Endothelial cell of umbilical vein (primary cell): ENCODE results near the gene MYO19. TPM values are rescaled to one million over a fixed set of nuclear protein-coding genes. Genes with fewer than 3 reads are reported as not detected.
"Not testable (repeated sequence)": the region's sequence is repeated elsewhere in the genome, so short reads cannot be mapped to it uniquely, and the experiment has no call there.

ENCODE experiments used
- BruUV-seq: library from RNA; stranded (reverse); fragments of 400-500 nt; replicated peaks from 2 replicates; lab custom pipeline; 2021; lab: Mats Ljungman, UMichigan
- CTCF ChIA-PET: fragments of 300-600, 350-600 bp; sonication (Branson Sonifier 250); formaldehyde crosslinking; loops from one replicate; lab custom pipeline; 2021; ENCODE audit warnings: antibody characterized with exemption, inconsistent platforms; lab: Charles Lee
- POLR2A ChIA-PET: fragments of 300-600, 350-600 bp; sonication (Branson Sonifier 250); formaldehyde crosslinking; loops from one replicate; lab custom pipeline; 2021; ENCODE audit warnings: antibody characterized with exemption, inconsistent platforms; lab: Charles Lee
- DNase-seq: peaks from one replicate; pipeline ENCODE4 v3.0.0-alpha.2; 2011; ENCODE audit warnings: low read depth, low spot score
- FAIRE-seq: peaks from 2 replicates; lab custom pipeline; 2011; peaks lifted over from hg19 to GRCh38; lab: Jason Lieb, UNC
- H2AFZ ChIP-seq: 2 replicates; pipeline ENCODE4 v1.6.0; 2012; ENCODE audit warnings: low read depth, low read length, control low read depth, inconsistent platforms
- H3K27ac ChIP-seq: 2 replicates; pipeline ENCODE4 v1.5.1; 2011; ENCODE audit warnings: low read depth, mild to moderate bottlenecking, control low read depth, low read length, moderate library complexity; ENCODE audit not compliant: insufficient read depth
- H3K27me3 ChIP-seq, 2 experiments: 2 replicates each; pipeline versions ENCODE4 v1.6.0 to v1.6.1; 2011; ENCODE audit warnings: low read length in 2 of 2, mixed read lengths in 1 of 2; ENCODE audit not compliant: control insufficient read depth in 2 of 2, insufficient read depth in 2 of 2
- H3K36me3 ChIP-seq, 2 experiments: 2 replicates in 1 of 2; 3 replicates in 1 of 2; pipeline ENCODE4 v1.5.1; 2011; ENCODE audit warnings: low read length in 2 of 2, mild to moderate bottlenecking in 1 of 2, moderate library complexity in 1 of 2; ENCODE audit not compliant: control insufficient read depth in 2 of 2, insufficient read depth in 2 of 2; ENCODE audit errors: extremely low read depth in 1 of 2
- H3K4me1 ChIP-seq: 3 replicates; pipeline ENCODE4 v1.5.1; 2011; ENCODE audit warnings: mild to moderate bottlenecking, low read length; ENCODE audit not compliant: control insufficient read depth, insufficient read depth; ENCODE audit errors: extremely low read depth
- H3K4me2 ChIP-seq: 2 replicates; pipeline ENCODE4 v1.6.1; 2011; ENCODE audit warnings: low read length, control low read depth, mixed read lengths; ENCODE audit not compliant: insufficient read depth
- H3K4me3 ChIP-seq, 3 experiments: fragments of 200-600 bp in 1 of 3; sonication (generic), shearing (Covaris generic) in 1 of 3; replicated peaks in 1 of 3; 2 replicates each; pipeline ENCODE4 v1.5.1; 2011 to 2016; ENCODE audit warnings: control low read depth in 3 of 3, low read length in 3 of 3, mild to moderate bottlenecking in 2 of 3, inconsistent platforms in 1 of 3, low read depth in 1 of 3, moderate library complexity in 1 of 3; ENCODE audit not compliant: insufficient read depth in 1 of 3
- H3K79me2 ChIP-seq: 2 replicates; pipeline ENCODE4 v1.6.0; 2012; ENCODE audit warnings: low read length, inconsistent platforms; ENCODE audit not compliant: control insufficient read depth, insufficient read depth
- H3K9ac ChIP-seq: replicated peaks from 2 replicates; pipeline ENCODE3; 2011; ENCODE audit warnings: low read length, control low read depth; ENCODE audit not compliant: insufficient read depth; ENCODE audit errors: extremely low read depth
- H3K9me1 ChIP-seq: replicated peaks from 3 replicates; pipeline ENCODE4 v1.6.0; 2011; ENCODE audit warnings: mild to moderate bottlenecking, low read length; ENCODE audit not compliant: control insufficient read depth, insufficient read depth; ENCODE audit errors: extremely low read depth
- H3K9me3 ChIP-seq: replicated peaks from 2 replicates; pipeline ENCODE4 v1.5.1; 2012; ENCODE audit warnings: low read length, inconsistent platforms; ENCODE audit not compliant: control insufficient read depth, insufficient read depth
- H4K20me1 ChIP-seq: replicated peaks from 2 replicates; pipeline ENCODE3; 2011; ENCODE audit warnings: mild to moderate bottlenecking, low read length; ENCODE audit not compliant: control insufficient read depth, insufficient read depth; ENCODE audit errors: extremely low read depth
- EZH2 ChIP-seq: IDR thresholded peaks from 2 replicates; pipeline ENCODE4 v1.6.1; 2012; ENCODE audit warnings: borderline replicate concordance, low read depth, mild to moderate bottlenecking, moderate library complexity, low read length, inconsistent platforms; ENCODE audit not compliant: severe bottlenecking
- FOS ChIP-seq: IDR thresholded peaks from 2 replicates; pipeline ENCODE4 v1.6.1; 2011; ENCODE audit warnings: mild to moderate bottlenecking, low read length, moderate library complexity, borderline replicate concordance; ENCODE audit not compliant: insufficient read depth
- GATA2 ChIP-seq: IDR thresholded peaks from 2 replicates; pipeline ENCODE4 v1.7.0; 2011; ENCODE audit warnings: low read depth, mild to moderate bottlenecking, moderate library complexity, mixed read lengths, low read length; ENCODE audit not compliant: insufficient read length, insufficient read depth
- JUN ChIP-seq: IDR thresholded peaks from 2 replicates; pipeline ENCODE4 v1.6.1; 2011; ENCODE audit warnings: borderline replicate concordance, low read depth; ENCODE audit not compliant: insufficient read length, insufficient read depth
- MAX ChIP-seq: IDR thresholded peaks from 2 replicates; pipeline ENCODE4 v1.6.1; 2011; ENCODE audit not compliant: insufficient read depth, insufficient read length
- MYC ChIP-seq: IDR thresholded peaks from one replicate; pipeline ENCODE4 v1.6.1; 2011; ENCODE audit warnings: mild to moderate bottlenecking, low read depth, low read length
- POLR2A ChIP-seq: IDR thresholded peaks from 2 replicates; pipeline ENCODE4 v1.6.1; 2012; ENCODE audit warnings: low read depth, mild to moderate bottlenecking, control low read depth, low read length
- POLR2AphosphoS5 ChIP-seq: IDR thresholded peaks from 2 replicates; pipeline ENCODE4 v1.6.1; 2012; ENCODE audit warnings: low read depth, mild to moderate bottlenecking, control low read depth, low read length, moderate library complexity; ENCODE audit not compliant: insufficient read depth
- dilution Hi-C: fragments of 300-500 bp; cut with MboI; formaldehyde crosslinking; loops from one replicate; pipeline ENCODE4 v1.15.0; 2019; ENCODE audit warnings: low sequenced_read_pairs; ENCODE audit not compliant: extremely low pct_ligation_motif_present
- intact Hi-C: fragments of 100-400 bp; cut with micrococcal nuclease; formaldehyde crosslinking; loops from one replicate; pipeline ENCODE4 v1.10.0; 2022
- polyA plus RNA-seq, 4 experiments: library from polyadenylated mRNA; depleted of rRNA in 3 of 4; stranded (reverse) in 3 of 4; unstranded in 1 of 4; fragments of >200 nt; gene quantifications; 2 replicates each; pipeline versions ENCODE4 v1.2.1 to v1.2.3, GENCODE V29; 2011 to 2012; ENCODE audit warnings: missing spikeins in 1 of 4
- total RNA-seq: library from RNA; stranded (reverse); gene quantifications from 2 replicates; pipeline ENCODE4 v1.2.3, GENCODE V29; 2021
- TF ChIP-seq, protein P1 (sequence below), 2 donors: IDR thresholded peaks; 1 replicate in 1 of 2; 2 replicates in 1 of 2; pipeline ENCODE4 v1.5.1; 2011; ENCODE audit warnings: low read length in 2 of 2, mild to moderate bottlenecking in 2 of 2, moderate library complexity in 2 of 2, control low read depth in 1 of 2, inconsistent platforms in 1 of 2, low read depth in 1 of 2; ENCODE audit not compliant: insufficient read depth in 1 of 2; ENCODE audit errors: extremely low read depth in 1 of 2

The MYO19 gene
- total and polyA plus RNA-seq, 2 donors (not counting 3 experiments of a cell fraction or from before 2014, with no cell fraction given): 75.4 to 95.7 TPM

DNA sequence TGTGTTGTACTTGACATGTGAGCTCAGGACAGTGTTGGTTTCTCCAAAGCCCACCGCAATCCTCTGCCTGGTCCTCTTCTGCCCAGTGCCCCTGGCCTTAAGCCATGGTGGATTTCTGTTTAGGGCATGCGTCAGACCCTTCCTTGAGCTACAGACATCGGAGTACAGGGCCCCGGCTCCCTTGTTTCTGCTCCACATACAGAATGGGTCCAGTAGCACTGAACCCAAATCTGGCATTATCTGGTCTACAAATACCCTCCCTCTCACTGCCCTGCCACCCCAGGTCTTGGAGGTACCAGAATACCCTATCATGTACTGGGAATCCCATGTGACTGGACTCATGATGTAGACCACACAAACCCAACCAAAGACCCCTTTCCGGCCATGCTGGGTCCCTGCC is 75.6 kb downstream of the MYO19 start:
- dilution Hi-C loops (no loop called here), intact Hi-C loops (no loop called here)
- no peak overlapping the region for H3K27ac ChIP-seq
- no peaks in the 10 kb centered on the region for H3K79me2 ChIP-seq
- H3K9me3 ChIP-seq: no peaks in the 10 kb centered on the region
- TF ChIP-seq GATA2 (no peak), MAX (no peak), JUN (no peak), EZH2 (no peak), MYC (no peak), POLR2AphosphoS5 (no peak), FOS (no peak), POLR2A (no peak)
- TF ChIP-seq, protein P1, sequence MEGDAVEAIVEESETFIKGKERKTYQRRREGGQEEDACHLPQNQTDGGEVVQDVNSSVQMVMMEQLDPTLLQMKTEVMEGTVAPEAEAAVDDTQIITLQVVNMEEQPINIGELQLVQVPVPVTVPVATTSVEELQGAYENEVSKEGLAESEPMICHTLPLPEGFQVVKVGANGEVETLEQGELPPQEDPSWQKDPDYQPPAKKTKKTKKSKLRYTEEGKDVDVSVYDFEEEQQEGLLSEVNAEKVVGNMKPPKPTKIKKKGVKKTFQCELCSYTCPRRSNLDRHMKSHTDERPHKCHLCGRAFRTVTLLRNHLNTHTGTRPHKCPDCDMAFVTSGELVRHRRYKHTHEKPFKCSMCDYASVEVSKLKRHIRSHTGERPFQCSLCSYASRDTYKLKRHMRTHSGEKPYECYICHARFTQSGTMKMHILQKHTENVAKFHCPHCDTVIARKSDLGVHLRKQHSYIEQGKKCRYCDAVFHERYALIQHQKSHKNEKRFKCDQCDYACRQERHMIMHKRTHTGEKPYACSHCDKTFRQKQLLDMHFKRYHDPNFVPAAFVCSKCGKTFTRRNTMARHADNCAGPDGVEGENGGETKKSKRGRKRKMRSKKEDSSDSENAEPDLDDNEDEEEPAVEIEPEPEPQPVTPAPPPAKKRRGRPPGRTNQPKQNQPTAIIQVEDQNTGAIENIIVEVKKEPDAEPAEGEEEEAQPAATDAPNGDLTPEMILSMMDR (IDR thresholded peaks at IDR 0.05; ENCODE audit: extremely low read depth in 1 of 2, insufficient read depth in 1 of 2, low read depth in 1 of 2, low read length in 2 of 2): no peak
- no peaks in the 10 kb centered on the region for H3K27me3 ChIP-seq
- H3K4me2 ChIP-seq: no peak overlapping the region
- H3K9ac ChIP-seq: no peak overlapping the region
- H3K36me3 ChIP-seq: no peaks in the 10 kb centered on the region
- H3K9me1 ChIP-seq: no peaks in the 10 kb centered on the region
- POLR2A ChIA-PET: no interaction called here
- no peak for FAIRE-seq
- no peak overlapping the region for H3K4me3 ChIP-seq
- H2AFZ ChIP-seq: no peak overlapping the region
- no peaks in the 10 kb centered on the region for H3K4me1 ChIP-seq
- no TSS peak for BruUV-seq
- H4K20me1 ChIP-seq: no peaks in the 10 kb centered on the region
- DNase-seq: no peak
- CTCF ChIA-PET: interaction anchor here (2.3 kb wide), 1 partner anchor 24 kb away, joined by 5 read pairs; no protein-coding TSS in a partner anchor

GRCh38 chr17:36457701-36458100 is 77.0 kb downstream of the MYO19 start:
- H3K9me1 ChIP-seq, H3K27ac ChIP-seq, H3K9me3 ChIP-seq, POLR2A ChIA-PET, DNase-seq, intact Hi-C loops, H3K36me3 ChIP-seq, H3K4me3 ChIP-seq, H4K20me1 ChIP-seq, H3K27me3 ChIP-seq, H2AFZ ChIP-seq, H3K9ac ChIP-seq, dilution Hi-C loops, BruUV-seq, H3K4me1 ChIP-seq, H3K79me2 ChIP-seq, H3K4me2 ChIP-seq, FAIRE-seq: not testable (repeated sequence)
- CTCF ChIA-PET: interaction anchor here (1.9 kb wide), 1 partner anchor 26 kb away, joined by 6 read pairs; no protein-coding TSS in a partner anchor

- H3K9me1 ChIP-seq, H3K36me3 ChIP-seq, dilution Hi-C loops, H3K4me1 ChIP-seq, H3K9me3 ChIP-seq, DNase-seq, intact Hi-C loops, H3K4me2 ChIP-seq, FAIRE-seq, H3K9ac ChIP-seq, H3K4me3 ChIP-seq, H4K20me1 ChIP-seq, BruUV-seq, CTCF ChIA-PET, H2AFZ ChIP-seq, H3K79me2 ChIP-seq, POLR2A ChIA-PET, H3K27me3 ChIP-seq, H3K27ac ChIP-seq: not testable (repeated sequence)
Measured at GRCh38 chr17:36452888-36453287, 81.8 kb downstream of the MYO19 start.
